WERI-Rb-1 (cell line): ENCODE results near the gene MRPL36.
A peak's percentile ranks its signal among the peaks of the same experiment; 100 is the strongest.
"Not testable (repeated sequence)": the region's sequence is repeated elsewhere in the genome, so short reads cannot be mapped to it uniquely, and the experiment has no call there.

Source experiments
- DNase-seq: peaks from one replicate; pipeline ENCODE4 v3.0.0-alpha.2; 2020
- H3K27ac ChIP-seq: fragments of 250-450 bp; sonication (Bioruptor Pico); 2 replicates; pipeline ENCODE4 v1.5.1; 2020; ENCODE audit warnings: mild to moderate bottlenecking, moderate library complexity
- H3K27me3 ChIP-seq: fragments of 250-450 bp; sonication (Bioruptor Pico); 2 replicates; pipeline ENCODE4 v1.5.1; 2021; ENCODE audit warnings: mild to moderate bottlenecking, low read depth, moderate library complexity; ENCODE audit not compliant: insufficient read depth, severe bottlenecking
- H3K36me3 ChIP-seq: fragments of 250-450 bp; sonication (Bioruptor Pico); 2 replicates; pipeline ENCODE4 v1.5.1; 2020; ENCODE audit warnings: mild to moderate bottlenecking, moderate library complexity
- H3K4me3 ChIP-seq: 2 replicates; pipeline ENCODE4 v1.5.1; 2011; ENCODE audit warnings: low read depth, mild to moderate bottlenecking, control low read depth, low read length
- H3K9me3 ChIP-seq: fragments of 250-450 bp; sonication (Bioruptor Pico); 2 replicates; pipeline ENCODE4 v1.5.1; 2021; ENCODE audit warnings: mild to moderate bottlenecking, moderate library complexity; ENCODE audit not compliant: severe bottlenecking
- TF ChIP-seq, protein P1 (sequence below): IDR thresholded peaks from 2 replicates; pipeline ENCODE4 v1.5.1; 2011; ENCODE audit warnings: low read depth, mild to moderate bottlenecking, control low read depth, inconsistent platforms, low read length

Gene MRPL36

DNA sequence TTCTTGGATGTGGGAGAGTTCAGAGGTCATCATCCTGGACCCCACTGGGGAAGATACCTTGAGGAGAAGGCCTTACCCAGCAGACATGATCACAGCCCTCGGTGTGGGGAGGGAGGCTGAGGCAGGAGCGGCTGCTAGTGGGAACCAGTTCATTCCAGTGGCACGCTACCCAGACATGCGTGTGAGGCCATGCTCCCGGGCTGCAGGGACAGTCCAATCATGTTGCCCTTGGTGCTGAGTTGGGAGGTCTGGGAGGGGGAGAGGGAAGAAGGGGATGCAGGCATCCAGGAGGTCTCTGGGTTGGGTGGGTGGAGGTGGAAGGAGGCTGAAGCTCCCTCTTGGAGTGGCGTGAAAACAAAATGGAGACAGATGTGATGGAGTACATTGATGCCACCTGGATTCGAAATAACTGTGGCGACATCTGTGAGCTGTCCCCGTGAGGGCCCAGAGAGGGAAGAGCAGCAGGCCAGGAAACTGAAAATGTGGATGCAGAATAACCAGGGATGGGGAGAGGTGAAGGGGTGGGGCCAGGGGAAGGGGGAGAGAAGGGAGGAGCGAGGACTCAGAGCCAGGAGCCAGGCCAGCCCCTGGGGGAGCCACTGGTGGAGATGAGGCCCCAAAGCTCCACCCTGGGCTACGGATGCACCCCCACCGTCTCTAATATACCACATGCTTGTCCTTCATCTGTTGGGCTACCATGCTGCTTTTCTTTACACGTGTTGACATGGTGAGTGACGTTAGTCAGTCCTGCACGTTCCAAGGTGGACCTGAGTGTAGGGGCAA, 17.8 kb upstream of the MRPL36 start:
- Histone ChIP-seq H3K4me3 (no peak overlapping the region), H3K27ac (no peak overlapping the region), H3K36me3 (peaks cover 89% of the 10 kb centered on the region), H3K9me3 (no peaks in the 10 kb centered on the region), H3K27me3 (no peaks in the 10 kb centered on the region)
- TF ChIP-seq, protein P1, sequence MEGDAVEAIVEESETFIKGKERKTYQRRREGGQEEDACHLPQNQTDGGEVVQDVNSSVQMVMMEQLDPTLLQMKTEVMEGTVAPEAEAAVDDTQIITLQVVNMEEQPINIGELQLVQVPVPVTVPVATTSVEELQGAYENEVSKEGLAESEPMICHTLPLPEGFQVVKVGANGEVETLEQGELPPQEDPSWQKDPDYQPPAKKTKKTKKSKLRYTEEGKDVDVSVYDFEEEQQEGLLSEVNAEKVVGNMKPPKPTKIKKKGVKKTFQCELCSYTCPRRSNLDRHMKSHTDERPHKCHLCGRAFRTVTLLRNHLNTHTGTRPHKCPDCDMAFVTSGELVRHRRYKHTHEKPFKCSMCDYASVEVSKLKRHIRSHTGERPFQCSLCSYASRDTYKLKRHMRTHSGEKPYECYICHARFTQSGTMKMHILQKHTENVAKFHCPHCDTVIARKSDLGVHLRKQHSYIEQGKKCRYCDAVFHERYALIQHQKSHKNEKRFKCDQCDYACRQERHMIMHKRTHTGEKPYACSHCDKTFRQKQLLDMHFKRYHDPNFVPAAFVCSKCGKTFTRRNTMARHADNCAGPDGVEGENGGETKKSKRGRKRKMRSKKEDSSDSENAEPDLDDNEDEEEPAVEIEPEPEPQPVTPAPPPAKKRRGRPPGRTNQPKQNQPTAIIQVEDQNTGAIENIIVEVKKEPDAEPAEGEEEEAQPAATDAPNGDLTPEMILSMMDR, result no peak
- DNase-seq, result no peak

DNA sequence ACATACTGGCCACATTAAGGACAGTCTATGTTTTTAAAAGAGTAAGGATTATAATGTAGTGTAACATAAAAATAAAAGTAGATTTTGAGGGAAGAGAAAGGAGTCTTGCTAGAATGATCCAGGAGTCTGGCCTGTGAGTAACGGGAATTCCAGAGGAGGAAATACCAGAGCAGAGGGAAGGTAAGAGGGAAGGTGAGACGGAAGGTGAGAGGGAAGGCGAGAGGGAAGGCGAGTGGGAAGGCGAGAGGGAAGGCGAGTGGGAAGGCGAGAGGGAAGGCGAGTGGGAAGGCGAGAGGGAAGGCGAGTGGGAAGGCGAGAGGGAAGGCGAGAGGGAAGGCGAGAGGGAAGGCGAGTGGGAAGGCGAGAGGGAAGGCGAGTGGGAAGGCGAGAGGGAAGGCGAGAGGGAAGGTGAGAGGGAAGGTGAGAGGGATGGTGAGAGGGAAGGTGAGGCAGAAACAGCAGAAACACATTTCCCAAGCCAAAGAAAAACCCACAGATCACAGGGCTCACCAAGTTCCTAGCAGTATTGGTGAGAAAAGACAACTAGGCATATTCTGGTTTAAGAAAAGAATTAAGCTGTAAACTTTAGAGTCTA, 17.0 kb upstream of the MRPL36 start:
- not testable (repeated sequence) for H3K9me3 ChIP-seq, H3K27me3 ChIP-seq, H3K27ac ChIP-seq, DNase-seq, H3K4me3 ChIP-seq
- peaks cover 90% of the 10 kb centered on the region for H3K36me3 ChIP-seq

DNA sequence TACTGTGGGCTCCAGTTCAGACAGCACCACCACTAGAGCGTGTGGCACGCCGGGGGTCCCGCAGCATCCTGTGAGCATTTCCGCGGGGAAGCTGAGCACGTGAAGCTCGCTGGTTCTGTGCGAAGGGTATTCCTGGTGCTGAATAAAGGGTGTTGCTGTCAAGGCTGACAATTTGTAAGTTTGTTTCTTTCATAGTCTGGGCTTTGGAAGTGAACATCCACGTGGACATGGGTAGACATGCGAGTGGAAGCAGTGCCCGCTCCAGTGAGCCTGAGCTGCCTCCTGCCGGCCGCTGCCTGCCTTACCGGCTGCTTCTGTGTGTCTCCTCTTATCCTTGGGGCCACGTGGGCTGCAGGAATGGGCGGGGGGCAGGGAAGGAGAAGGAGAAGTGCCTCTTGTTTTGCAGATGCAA, 16.2 kb upstream of the MRPL36 start:
- Histone ChIP-seq H3K9me3 (no peaks in the 10 kb centered on the region), H3K27me3 (no peaks in the 10 kb centered on the region), H3K36me3 (peaks cover 90% of the 10 kb centered on the region), H3K4me3 (no peak overlapping the region), H3K27ac (no peak overlapping the region)
- TF ChIP-seq, protein P1, result no peak
- DNase-seq, result no peak

DNA sequence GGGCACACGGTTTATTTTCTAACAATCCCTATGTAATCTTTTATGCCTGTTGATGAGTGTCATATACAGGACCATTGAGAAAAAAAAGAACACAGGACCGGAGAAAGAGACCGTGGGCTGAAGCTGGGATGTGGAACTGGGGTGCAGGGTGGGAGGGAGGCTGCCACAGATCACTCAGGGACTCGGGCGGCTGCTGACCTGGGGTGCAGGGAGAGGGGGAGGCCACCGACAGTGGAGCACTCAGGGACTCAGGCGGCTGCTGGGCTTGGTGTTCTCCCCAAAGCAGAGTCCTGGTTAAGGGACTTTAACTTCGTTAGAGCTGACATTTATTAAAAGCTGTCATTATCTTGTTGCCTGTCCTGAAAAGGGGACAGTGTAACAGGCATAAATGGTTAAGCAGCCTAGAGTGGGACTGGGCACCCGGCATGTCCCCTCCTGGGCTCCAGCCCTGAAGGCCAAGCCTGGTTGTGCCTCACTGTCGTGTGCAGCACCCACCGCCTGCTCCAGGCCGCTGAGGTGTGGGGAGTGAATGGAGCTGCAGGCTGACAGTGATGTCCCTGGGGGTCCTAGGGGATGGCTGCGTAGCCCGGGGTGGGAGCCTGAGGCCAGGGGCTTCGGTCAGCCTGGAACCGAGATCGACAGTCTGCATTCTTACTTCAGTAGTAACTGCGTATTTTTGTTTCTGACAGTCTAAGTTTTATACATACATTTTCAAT, 15.6 kb upstream of the MRPL36 start:
- peak; percentile 7 for DNase-seq
- Histone ChIP-seq H3K36me3 (peaks cover 90% of the 10 kb centered on the region), H3K27me3 (no peaks in the 10 kb centered on the region), H3K27ac (no peak overlapping the region), H3K9me3 (no peaks in the 10 kb centered on the region), H3K4me3 (no peak overlapping the region)
- TF ChIP-seq, protein P1, result no peak

DNA sequence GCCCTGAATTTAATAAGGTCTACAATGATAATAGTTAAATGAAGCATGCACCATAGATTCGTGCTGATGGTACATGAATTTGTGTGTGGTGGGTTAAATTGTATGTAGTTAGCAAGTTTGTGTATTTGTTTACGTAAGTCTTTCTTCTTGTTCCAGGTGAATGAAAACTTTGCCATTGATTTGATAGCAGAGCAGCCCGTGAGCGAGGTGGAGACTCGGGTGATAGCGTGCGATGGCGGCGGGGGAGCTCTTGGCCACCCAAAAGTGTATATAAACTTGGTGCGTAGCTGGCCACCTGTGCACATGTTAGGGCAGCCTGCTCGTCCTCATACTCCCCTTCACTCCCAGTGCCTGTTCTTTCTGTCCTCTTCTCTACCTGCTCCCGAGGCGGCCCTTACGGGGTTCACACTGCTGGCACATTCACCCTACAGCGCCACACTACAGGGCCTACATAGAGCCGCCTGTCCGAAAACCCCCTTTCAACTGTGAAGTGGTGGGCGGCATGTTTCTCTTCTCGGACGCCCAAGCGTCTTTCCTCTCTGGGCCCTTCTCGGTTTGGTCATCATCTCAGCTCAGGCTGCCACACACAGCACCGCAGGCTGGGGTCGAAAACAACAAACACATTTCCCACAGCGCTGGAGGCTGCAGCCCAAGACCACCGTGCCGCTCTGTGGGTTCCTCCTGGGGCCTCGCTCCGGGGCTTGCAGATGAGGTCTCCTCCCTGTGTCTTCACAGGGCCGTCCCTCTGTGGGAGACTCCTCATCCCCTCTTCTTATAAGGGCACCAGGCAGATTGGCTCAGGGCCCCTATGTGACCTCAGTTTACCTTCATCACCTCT, 14.8 kb upstream of the MRPL36 start:
- H3K4me3 ChIP-seq, result no peak overlapping the region
- H3K27ac ChIP-seq, result no peak overlapping the region
- TF ChIP-seq, protein P1, result no peak
- peaks cover 90% of the 10 kb centered on the region for H3K36me3 ChIP-seq
- H3K9me3 ChIP-seq, result no peaks in the 10 kb centered on the region
- H3K27me3 ChIP-seq, result no peaks in the 10 kb centered on the region
- DNase-seq, result no peak
